Peyer's patch (tissue), 4 donors: ENCODE measurements around the gene MORN5. TPM values are rescaled to one million over a fixed set of nuclear protein-coding genes. Genes with fewer than 3 reads are reported as not detected.

Experiments used
- DNase-seq, 3 donors: peaks; one replicate each; pipeline ENCODE4 v3.0.0-alpha.2; 2017 to 2019
- H3K27ac ChIP-seq, 4 donors: fragments of 200-600 bp; sonication (generic); one replicate each; pipeline ENCODE4 v1.5.1; 2016 to 2019
- H3K27me3 ChIP-seq, 2 donors: fragments of 200-600 bp; sonication (generic); one replicate each; pipeline ENCODE4 v1.5.1; 2019
- H3K36me3 ChIP-seq, 3 donors: fragments of 200-600 bp; sonication (generic); one replicate each; pipeline ENCODE4 v1.5.1; 2016 to 2019
- H3K4me1 ChIP-seq, 4 donors: fragments of 200-600 bp; sonication (generic); one replicate each; pipeline ENCODE4 v1.5.1; 2016 to 2019
- H3K4me3 ChIP-seq, 4 donors: fragments of 200-600 bp; sonication (generic); 1 replicate in 3 of 4; 2 replicates in 1 of 4; pipeline ENCODE4 v1.5.1; 2016 to 2019; ENCODE audit warnings: mild to moderate bottlenecking in 1 of 4
- H3K9me3 ChIP-seq, 4 donors: fragments of 200-600 bp; sonication (generic); one replicate each; pipeline ENCODE4 v1.5.1; 2016 to 2019; ENCODE audit warnings: mild to moderate bottlenecking in 1 of 4
- CTCF ChIP-seq, 6 experiments: fragments of 450-650 bp in 4 of 6; fragments of 200-600 bp in 2 of 6; sonication (generic) in 1 of 6; IDR thresholded peaks; one replicate each; pipeline ENCODE4 v1.5.1; 2017 to 2019; ENCODE audit warnings: antibody characterized with exemption in 6 of 6, mild to moderate bottlenecking in 3 of 6, moderate library complexity in 1 of 6
- POLR2A ChIP-seq, 2 donors: fragments of 450-650 bp; IDR thresholded peaks; one replicate each; pipeline ENCODE4 v1.5.1; 2017; ENCODE audit warnings: antibody characterized with exemption in 2 of 2, mild to moderate bottlenecking in 2 of 2, moderate library complexity in 2 of 2
- total RNA-seq, 4 donors: library from RNA; depleted of rRNA; stranded (reverse); fragments of >200 nt; gene quantifications; one replicate each; pipeline ENCODE4 v1.1.0, GENCODE V29; 2016

MORN5 gene
- total RNA-seq, 4 donors from 2014 or later, result not detected

DNA sequence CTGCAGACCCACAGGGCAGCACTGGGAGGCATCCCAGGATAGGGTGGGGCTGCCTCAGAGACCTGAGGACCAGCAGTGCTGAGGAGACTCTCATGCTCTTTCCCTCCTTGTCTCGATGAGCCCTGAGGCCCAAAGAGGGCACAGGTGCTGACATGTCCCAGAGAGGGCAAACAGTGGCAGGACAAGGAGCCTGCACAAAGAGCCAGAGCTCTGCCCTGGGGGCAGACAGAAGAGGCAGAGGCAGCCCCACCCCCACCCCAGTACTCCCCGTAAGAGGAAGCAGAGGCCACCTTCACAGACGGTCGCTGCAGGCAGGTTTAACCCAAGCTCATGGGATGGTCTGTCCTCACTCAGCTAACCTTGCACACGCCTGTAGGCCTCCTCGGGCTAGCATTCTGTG is 37.2 kb upstream of the MORN5 start:
- peaks cover 0 to 7% of the 10 kb centered on the region in 2 donors for H3K27me3 ChIP-seq
- no peak overlapping the region for H3K4me3 ChIP-seq
- no peak for TF ChIP-seq CTCF (IDR thresholded peaks at IDR 0.05)
- no peak for TF ChIP-seq POLR2A (IDR thresholded peaks at IDR 0.05)
- no peak for DNase-seq
- H3K4me1 ChIP-seq, result peaks cover 0 to 13% (median 4%) of the 10 kb centered on the region in 4 donors
- no peak overlapping the region for H3K27ac ChIP-seq
- H3K36me3 ChIP-seq, result no peaks in the 10 kb centered on the region
- no peaks in the 10 kb centered on the region for H3K9me3 ChIP-seq

DNA sequence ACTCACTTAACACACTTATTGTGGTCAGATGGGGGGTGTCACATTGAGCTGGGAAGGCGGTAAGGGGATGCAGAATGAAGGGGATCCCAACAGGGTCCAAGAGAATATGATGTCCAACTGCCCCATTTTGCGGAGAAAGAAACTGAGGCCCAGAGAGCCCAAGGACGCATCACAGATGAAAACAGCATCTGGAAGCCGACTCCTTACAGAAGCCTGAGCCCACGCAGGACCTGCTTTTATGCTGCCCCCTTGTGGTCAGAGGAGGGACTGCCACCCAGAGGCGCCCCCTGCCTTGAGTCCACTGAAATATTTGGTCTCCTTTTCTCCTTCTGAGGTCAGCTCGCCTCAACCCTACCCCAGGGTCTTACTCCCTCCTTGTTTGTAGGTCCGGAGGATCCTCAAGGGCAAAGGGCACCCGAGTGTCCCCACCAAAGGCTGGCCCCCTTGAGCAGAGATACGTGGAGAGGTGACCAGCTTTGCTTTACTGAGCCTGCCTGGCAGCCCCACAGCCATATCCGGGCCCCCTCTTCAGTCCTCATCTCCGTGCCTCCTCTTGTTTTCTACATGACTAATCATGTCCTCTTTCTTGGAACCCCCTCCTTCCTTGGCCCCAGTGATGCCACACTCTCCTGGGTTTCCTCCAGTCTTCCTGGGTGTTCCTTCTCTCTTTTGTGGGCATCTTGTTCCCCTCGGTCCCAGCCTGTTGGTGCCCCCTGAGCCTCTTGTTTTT is 36.6 kb upstream of the MORN5 start:
- peak; percentile 78 to 93 (median 88) for TF ChIP-seq CTCF (IDR thresholded peaks at IDR 0.05)
- TF ChIP-seq POLR2A (IDR thresholded peaks at IDR 0.05), result no peak
- Histone ChIP-seq H3K4me3 (no peak overlapping the region), H3K9me3 (no peaks in the 10 kb centered on the region), H3K27ac (no peak overlapping the region), H3K36me3 (no peaks in the 10 kb centered on the region), H3K4me1 (peaks cover 0 to 13% (median 4%) of the 10 kb centered on the region in 4 donors), H3K27me3 (peaks cover 0 to 7% of the 10 kb centered on the region in 2 donors)
- peak; percentile 48 to 83 (median 74) for DNase-seq

GRCh38 chr9:122124048-122124447 is 35.7 kb upstream of the MORN5 start:
- no peaks in the 10 kb centered on the region for H3K9me3 ChIP-seq
- H3K36me3 ChIP-seq, result no peaks in the 10 kb centered on the region
- H3K4me3 ChIP-seq, result no peak overlapping the region
- H3K27me3 ChIP-seq, result peaks cover 0 to 7% of the 10 kb centered on the region in 2 donors
- no peak for TF ChIP-seq POLR2A (IDR thresholded peaks at IDR 0.05)
- TF ChIP-seq CTCF (IDR thresholded peaks at IDR 0.05), result no peak
- DNase-seq, result no peak
- no peak overlapping the region for H3K27ac ChIP-seq
- peaks cover 0 to 13% (median 4%) of the 10 kb centered on the region in 4 donors for H3K4me1 ChIP-seq

DNA sequence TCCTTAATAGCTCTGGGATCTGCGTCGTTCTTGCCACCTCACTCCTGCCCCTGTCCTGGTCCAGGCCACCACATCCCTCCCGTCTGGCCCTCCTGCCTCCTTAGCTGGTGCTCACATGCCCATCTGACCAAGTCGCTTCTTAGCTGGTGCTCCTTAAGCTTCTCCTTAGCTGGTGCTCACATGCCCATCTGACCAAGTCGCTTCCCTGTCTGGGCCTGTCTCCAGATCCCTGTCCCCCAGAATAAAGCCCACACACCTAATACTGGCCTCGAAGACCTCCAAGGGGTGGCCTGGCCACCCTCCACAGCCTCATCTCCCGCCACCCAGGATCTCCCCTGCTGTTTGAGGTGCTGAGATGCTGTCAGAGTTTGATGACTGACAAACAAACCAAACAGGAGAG is 35.2 kb upstream of the MORN5 start:
- DNase-seq, result no peak
- Histone ChIP-seq H3K4me1 (peaks cover 0 to 13% (median 4%) of the 10 kb centered on the region in 4 donors), H3K36me3 (no peaks in the 10 kb centered on the region), H3K27me3 (peaks cover 0 to 7% of the 10 kb centered on the region in 2 donors), H3K27ac (no peak overlapping the region), H3K4me3 (no peak overlapping the region), H3K9me3 (no peaks in the 10 kb centered on the region)
- TF ChIP-seq CTCF (IDR thresholded peaks at IDR 0.05), result no peak
- no peak for TF ChIP-seq POLR2A (IDR thresholded peaks at IDR 0.05)

DNA sequence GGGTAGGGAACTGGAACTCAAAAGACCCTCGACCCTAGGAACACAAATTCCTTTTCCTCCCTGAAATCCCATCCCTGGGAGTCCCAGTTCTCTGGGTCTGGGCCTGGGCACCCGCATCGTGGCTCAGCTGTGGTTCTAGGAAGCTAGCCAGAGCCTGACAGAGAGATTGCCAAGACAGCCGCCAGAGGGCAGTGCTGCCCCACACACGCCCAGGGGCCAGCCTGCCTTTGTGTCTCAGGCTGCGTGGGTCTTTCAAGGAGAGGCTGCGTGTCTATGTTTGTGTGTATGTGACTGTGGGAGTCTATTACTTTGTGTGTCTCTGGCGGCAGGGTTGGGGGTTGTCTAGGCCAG is 34.6 kb upstream of the MORN5 start:
- H3K36me3 ChIP-seq, result no peaks in the 10 kb centered on the region
- DNase-seq, result peak; percentile 68 to 88 (median 87)
- TF ChIP-seq CTCF (IDR thresholded peaks at IDR 0.05), result peak; percentile 75 to 98 (median 94)
- no peak for TF ChIP-seq POLR2A (IDR thresholded peaks at IDR 0.05)
- H3K27me3 ChIP-seq, result peaks cover 0 to 7% of the 10 kb centered on the region in 2 donors
- no peak overlapping the region for H3K27ac ChIP-seq
- H3K9me3 ChIP-seq, result no peaks in the 10 kb centered on the region
- peaks cover 0 to 13% (median 4%) of the 10 kb centered on the region in 4 donors for H3K4me1 ChIP-seq
- H3K4me3 ChIP-seq, result no peak overlapping the region
